Head of caudate nucleus (tissue), 42 donors: Measurements from ENCODE around the gene PEAK3.

ENCODE experiments used
- DNase-seq, 42 donors: peaks; one replicate each; pipeline versions ENCODE4 v3.0.0 to v3.0.0-alpha.2; 2020 to 2021; ENCODE audit warnings: mixed read lengths in 7 of 42
- intact Hi-C: fragments of 100-400 bp; cut with DNase I; formaldehyde crosslinking; loops from one replicate; pipeline ENCODE4 v1.15.0; 2022

Gene PEAK3

DNA sequence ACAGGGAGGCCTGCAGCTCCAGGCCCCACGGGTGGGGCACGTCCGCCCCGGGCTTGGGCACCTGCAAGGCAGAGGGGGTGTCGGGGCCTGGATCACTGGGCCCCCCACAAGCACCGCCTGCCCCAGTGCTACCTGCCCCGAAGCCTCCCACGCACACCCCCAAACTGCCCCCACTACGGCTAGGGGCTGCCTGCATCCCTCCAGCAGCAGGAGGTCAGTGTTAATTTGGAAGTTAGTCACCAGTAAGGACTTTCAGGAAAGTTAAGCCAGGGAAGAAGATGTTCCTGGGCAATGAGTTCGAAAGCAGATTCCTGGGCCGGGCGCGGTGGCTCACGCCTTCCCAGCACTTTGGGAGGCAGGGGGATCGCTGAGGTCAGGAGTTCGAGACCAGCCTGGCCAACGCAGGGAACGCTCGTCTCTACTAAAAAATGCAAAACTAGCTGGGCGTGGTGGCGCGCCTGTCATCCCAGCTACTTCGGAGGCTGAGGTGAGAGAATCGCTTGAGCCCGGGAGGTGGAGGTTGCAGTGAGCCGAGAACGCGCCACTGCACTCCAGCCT, 5.5 kb downstream of the PEAK3 start:
- DNase-seq = no peak
- intact Hi-C loops = no loop called here

- DNase-seq = peak in 29 of 42 donors; percentile 34 to 83 (median 67)
- intact Hi-C loops = loop anchor here (2.0 kb wide), 1 partner anchor 115 kb away; no protein-coding TSS in a partner anchor
These were observed 6.2 kb downstream of the PEAK3 start for GRCh38 chr19:2275588-2276428.

- DNase-seq = peak in 40 of 42 donors; percentile 62 to 88 (median 80)
- intact Hi-C loops = loop anchor here (2.0 to 5.0 kb wide), 2 partner anchors 42 to 116 kb away; no protein-coding TSS in a partner anchor
These were observed 6.9 kb downstream of the PEAK3 start for GRCh38 chr19:2274931-2275535.

- intact Hi-C loops = loop anchor here (2.0 to 5.0 kb wide), 2 partner anchors 43 to 117 kb away; no protein-coding TSS in a partner anchor
These were observed 7.7 kb downstream of the PEAK3 start for GRCh38 chr19:2274185-2274711.

GRCh38 chr19:2273356-2274184, 8.4 kb downstream of the PEAK3 start:
- peak in 36 of 42 donors; percentile 42 to 86 (median 72) for DNase-seq
- intact Hi-C loops = loop anchor here (2.0 to 5.0 kb wide), 3 partner anchors 37 to 117 kb away; partner anchors contain the start of genes PLEKHJ1 and SF3A2

More at GRCh38 chr19:2274185-2274711, 7.7 kb downstream of the PEAK3 start:
- DNase-seq = no peak

GRCh38 chr19:2271234-2272103, 10.5 kb downstream of the PEAK3 start:
- DNase-seq = peak in 2 of 42 donors; percentile 16 to 19
- intact Hi-C loops = loop anchor here (2.0 to 5.0 kb wide), 2 partner anchors 35 to 46 kb away; partner anchors contain the start of genes PLEKHJ1 and SF3A2

- intact Hi-C loops = loop anchor here (5.0 kb wide), 1 partner anchor 47 kb away; no protein-coding TSS in a partner anchor
These were observed 11.3 kb downstream of the PEAK3 start for GRCh38 chr19:2270423-2271233.

GRCh38 chr19:2270157-2270422, 11.9 kb downstream of the PEAK3 start:
- intact Hi-C loops = loop anchor here (5.0 kb wide), 1 partner anchor 47 kb away; no protein-coding TSS in a partner anchor
- peak in 5 of 42 donors; percentile 12 to 62 (median 30) for DNase-seq

More at GRCh38 chr19:2270423-2271233, 11.3 kb downstream of the PEAK3 start:
- peak; percentile 30 to 88 (median 74) for DNase-seq

GRCh38 chr19:2269244-2270156, 12.5 kb downstream of the PEAK3 start:
- peak; percentile 94 to 99 (median 98) for DNase-seq
- intact Hi-C loops = loop anchor here (5.0 kb wide), 1 partner anchor 48 kb away; no protein-coding TSS in a partner anchor

DNA sequence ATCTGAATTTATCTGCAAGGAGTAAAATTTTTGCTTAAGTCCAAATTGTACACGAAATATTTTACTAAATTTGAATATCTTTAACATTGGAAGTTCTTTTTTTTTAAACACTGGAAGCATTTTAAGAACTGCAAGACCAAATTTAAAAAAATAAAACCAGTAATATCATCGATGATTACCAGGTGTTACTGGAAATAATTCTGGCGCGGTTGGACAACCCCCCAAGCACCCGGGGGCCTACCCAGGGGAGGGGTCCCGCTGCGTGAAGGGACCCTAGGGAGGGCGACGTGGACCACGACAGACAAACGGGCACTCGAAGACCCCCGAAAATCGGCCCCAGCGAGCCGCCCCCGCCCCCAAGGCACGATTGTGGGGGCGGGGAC, 13.1 kb downstream of the PEAK3 start:
- intact Hi-C loops = no loop called here

DNA sequence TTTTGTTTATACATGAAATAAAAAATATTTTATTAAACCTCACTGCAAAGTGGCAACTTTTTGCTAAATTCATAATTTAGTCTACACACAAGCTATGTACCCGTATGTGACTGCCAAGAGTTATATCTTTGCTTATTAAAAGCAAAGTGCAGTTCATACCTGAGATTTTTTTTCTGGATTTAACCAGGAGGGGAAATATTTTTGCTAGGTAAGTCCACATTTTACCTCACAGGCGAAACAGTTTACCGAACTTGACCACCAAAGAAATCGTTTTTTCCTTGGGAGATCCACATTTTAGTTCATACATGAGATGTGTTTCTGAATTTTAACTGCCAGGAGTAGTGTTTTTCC, 13.5 kb downstream of the PEAK3 start:
- DNase-seq = no peak
- intact Hi-C loops = no loop called here

More for the DNA sequence above, 13.1 kb downstream of the PEAK3 start:
- DNase-seq = no peak

DNA sequence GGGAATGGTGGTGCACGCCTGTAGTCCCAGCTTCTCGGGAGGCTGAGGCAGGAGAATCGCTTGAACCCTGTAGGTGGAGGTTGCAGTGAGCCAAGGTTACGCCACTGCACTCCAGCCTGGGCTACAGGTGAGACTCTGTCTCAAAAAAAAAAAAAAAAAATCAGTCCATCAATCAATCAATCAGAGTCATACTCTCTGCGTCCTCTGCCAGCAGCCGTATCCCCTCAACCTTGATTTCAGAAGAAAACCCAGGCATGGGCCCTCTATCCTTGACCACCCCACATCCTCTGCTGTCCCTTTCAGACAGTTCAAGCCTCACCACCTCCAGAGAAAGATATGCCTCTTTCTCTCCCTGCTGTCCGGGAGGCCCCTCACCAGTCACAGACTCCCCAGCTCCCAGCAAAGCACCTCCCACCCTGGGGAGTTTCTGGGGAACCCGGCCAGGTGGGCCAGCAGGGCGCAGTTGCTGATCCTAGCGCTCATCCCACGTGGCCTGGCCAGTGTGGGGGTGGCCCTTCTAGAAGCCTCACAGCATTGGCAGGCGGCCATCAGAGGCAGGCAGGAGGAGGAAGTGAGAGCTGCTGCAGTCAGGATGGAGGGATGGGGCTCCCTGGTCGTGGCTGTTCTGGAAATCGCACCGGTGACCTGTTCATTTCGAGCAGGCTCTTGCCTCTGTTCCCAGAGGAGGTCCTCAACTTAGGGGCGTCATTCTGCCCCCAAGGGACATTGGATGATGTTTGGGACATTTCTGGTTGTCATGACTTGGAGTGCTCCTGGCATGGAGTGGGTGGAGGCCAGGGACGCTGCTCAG, 15.6 kb downstream of the PEAK3 start:
- DNase-seq = peak; percentile 42 to 82 (median 70)
- intact Hi-C loops = no loop called here

DNA sequence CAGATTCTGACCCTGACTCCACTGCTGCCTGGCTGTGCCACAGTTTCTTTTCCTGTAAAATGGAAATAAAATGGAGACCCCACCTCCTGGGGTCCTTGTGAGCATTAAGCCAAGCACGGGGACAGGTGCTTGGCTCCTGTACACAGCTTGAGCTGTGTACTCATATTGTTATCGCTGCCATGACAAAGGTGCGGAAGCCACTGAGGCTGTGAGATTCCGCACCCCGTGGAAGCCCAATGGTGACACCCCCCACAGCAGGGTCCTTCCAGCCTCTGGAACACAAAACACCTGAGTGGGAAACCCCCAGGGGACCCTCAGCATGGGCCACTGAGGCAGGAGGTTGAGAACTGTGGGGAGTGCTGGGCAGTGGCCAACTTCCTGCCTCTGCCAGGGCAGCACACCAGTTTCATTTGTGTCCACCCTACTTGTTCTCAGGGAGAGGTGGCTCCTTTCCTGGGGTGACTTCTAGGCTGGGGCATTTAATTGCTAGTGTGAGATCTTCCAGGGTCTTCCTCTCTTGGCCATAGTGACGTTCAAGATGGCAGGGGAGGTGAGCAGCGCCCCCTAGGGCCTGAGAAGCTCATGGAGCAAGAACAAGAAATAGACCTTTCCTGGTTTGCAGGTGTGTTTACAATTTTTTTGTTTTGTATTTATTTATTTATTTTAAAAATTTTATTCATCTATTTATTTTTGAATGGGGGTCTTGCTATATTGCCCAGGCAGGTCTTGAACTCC, 20.4 kb downstream of the PEAK3 start:
- intact Hi-C loops = no loop called here
- DNase-seq = peak in 9 of 42 donors; percentile 28 to 72 (median 37)

DNA sequence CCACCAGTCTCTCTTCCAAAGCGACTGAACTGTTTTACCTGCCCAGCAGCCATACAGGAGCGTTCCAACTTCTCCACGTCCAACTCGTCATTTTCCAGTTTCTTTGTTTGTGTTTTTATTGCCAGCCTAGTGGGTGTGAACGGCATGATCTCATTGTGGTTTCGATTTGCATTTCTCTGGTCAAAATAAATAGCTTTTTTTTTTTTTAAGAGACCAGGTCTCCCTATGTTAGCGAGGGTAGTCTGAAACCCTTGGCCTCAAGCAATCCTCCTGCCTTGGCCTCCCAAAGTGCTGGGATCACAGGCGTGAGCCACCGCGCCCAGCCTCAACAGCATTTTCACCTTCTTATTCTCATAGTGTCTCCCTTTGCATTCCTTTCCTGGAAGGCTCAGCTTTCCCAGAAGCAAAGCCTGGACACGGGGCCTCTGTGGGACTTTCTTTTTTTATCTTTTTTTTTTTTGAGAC, 21.6 kb downstream of the PEAK3 start:
- intact Hi-C loops = no loop called here
- no peak for DNase-seq
